ENCODE measurements around the gene SLC30A7.

DNA sequence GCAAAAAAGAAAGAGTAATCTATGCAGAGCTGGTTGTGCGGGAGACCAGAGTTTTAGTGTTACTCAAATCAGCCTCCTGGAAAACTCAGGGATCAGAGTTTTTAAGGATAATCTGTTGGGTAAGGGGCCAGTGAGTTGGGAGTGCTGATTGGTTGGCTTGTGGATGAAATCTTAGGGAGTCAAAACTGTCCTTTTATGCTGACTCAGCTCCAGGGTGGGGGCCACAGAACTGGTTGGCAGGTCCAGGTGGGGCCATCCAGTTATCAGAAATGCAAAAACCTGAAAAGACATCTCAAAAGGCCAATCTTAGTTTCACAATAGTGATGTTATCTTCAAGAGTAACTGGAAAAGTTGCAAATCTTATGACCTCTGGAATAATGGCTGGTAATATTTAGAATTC, 4.5 kb upstream of the SLC30A7 start:
- no peak for TF ChIP-seq SNAI2 (CRISPR knock-in tag; IDR thresholded peaks at IDR 0.05)
- no peak for TF ChIP-seq ZNF70 (CRISPR knock-in tag; IDR thresholded peaks at IDR 0.05)
- TF ChIP-seq, protein P1, sequence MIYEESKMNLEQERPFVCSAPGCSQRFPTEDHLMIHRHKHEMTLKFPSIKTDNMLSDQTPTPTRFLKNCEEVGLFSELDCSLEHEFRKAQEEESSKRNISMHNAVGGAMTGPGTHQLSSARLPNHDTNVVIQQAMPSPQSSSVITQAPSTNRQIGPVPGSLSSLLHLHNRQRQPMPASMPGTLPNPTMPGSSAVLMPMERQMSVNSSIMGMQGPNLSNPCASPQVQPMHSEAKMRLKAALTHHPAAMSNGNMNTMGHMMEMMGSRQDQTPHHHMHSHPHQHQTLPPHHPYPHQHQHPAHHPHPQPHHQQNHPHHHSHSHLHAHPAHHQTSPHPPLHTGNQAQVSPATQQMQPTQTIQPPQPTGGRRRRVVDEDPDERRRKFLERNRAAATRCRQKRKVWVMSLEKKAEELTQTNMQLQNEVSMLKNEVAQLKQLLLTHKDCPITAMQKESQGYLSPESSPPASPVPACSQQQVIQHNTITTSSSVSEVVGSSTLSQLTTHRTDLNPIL (CRISPR knock-in tag; IDR thresholded peaks at IDR 0.05; ENCODE audit: low read depth) = no peak
- no peak for TF ChIP-seq ARNTL (CRISPR knock-in tag; IDR thresholded peaks at IDR 0.05; ENCODE audit: borderline replicate concordance, low read depth)
- no peak for TF ChIP-seq TCF4 (CRISPR knock-in tag; IDR thresholded peaks at IDR 0.05; ENCODE audit: borderline replicate concordance)
- no peak for TF ChIP-seq ZNF565 (CRISPR knock-in tag; conservative IDR thresholded peaks at IDR 0.05; ENCODE audit: low read depth)
- no peak for TF ChIP-seq ZFP3 (CRISPR knock-in tag; IDR thresholded peaks at IDR 0.05)
- TF ChIP-seq OSR1 (CRISPR knock-in tag; IDR thresholded peaks at IDR 0.05) = no peak
- no peak for TF ChIP-seq PATZ1 (CRISPR knock-in tag; IDR thresholded peaks at IDR 0.05; ENCODE audit: borderline replicate concordance)
- TF ChIP-seq, protein P2, sequence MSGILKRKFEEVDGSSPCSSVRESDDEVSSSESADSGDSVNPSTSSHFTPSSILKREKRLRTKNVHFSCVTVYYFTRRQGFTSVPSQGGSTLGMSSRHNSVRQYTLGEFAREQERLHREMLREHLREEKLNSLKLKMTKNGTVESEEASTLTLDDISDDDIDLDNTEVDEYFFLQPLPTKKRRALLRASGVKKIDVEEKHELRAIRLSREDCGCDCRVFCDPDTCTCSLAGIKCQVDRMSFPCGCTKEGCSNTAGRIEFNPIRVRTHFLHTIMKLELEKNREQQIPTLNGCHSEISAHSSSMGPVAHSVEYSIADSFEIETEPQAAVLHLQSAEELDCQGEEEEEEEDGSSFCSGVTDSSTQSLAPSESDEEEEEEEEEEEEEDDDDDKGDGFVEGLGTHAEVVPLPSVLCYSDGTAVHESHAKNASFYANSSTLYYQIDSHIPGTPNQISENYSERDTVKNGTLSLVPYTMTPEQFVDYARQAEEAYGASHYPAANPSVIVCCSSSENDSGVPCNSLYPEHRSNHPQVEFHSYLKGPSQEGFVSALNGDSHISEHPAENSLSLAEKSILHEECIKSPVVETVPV (CRISPR knock-in tag; IDR thresholded peaks at IDR 0.05) = no peak
- TF ChIP-seq TSHZ2 (CRISPR knock-in tag; IDR thresholded peaks at IDR 0.05) = no peak
- TF ChIP-seq RARB (CRISPR knock-in tag; IDR thresholded peaks at IDR 0.05) = no peak
- TF ChIP-seq TOX (CRISPR knock-in tag; IDR thresholded peaks at IDR 0.05; ENCODE audit: borderline replicate concordance) = no peak
- TF ChIP-seq PPARA (CRISPR knock-in tag; IDR thresholded peaks at IDR 0.05; ENCODE audit: borderline replicate concordance) = no peak
